Measurements from ENCODE around the gene JAG1. TPM values are rescaled to one million over a fixed set of nuclear protein-coding genes. Genes with fewer than 3 reads are reported as not detected.

The JAG1 gene
- total RNA-seq, 4 donors from 2014 or later, result 64.2 to 153 (median 85.7) TPM

DNA sequence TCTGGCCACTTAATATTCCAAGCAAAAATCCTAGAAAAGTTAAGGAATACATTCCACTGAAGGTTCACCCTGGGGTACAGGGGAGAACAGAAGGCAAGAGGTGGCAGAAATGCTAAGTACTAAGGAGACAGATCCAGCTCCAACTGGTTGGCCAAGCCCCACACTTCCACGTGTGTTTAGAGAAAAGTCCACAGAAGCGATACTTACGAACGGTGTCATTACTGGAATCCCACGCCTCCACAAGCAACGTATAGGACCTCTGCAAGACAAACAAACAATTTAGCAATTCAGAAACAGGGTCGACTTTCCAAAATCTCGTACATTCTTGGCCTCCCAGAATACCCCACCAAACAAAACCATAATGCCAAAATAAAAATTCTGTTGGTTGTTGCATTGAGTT lies 10.0 kb downstream of the JAG1 start:
- ATAC-seq (ENCODE audit: low FRiP score) (no peak), DNase-seq (ENCODE audit: low spot score) (no peak)
- TF ChIP-seq, protein P1, sequence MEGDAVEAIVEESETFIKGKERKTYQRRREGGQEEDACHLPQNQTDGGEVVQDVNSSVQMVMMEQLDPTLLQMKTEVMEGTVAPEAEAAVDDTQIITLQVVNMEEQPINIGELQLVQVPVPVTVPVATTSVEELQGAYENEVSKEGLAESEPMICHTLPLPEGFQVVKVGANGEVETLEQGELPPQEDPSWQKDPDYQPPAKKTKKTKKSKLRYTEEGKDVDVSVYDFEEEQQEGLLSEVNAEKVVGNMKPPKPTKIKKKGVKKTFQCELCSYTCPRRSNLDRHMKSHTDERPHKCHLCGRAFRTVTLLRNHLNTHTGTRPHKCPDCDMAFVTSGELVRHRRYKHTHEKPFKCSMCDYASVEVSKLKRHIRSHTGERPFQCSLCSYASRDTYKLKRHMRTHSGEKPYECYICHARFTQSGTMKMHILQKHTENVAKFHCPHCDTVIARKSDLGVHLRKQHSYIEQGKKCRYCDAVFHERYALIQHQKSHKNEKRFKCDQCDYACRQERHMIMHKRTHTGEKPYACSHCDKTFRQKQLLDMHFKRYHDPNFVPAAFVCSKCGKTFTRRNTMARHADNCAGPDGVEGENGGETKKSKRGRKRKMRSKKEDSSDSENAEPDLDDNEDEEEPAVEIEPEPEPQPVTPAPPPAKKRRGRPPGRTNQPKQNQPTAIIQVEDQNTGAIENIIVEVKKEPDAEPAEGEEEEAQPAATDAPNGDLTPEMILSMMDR (IDR thresholded peaks at IDR 0.05), result no peak

DNA sequence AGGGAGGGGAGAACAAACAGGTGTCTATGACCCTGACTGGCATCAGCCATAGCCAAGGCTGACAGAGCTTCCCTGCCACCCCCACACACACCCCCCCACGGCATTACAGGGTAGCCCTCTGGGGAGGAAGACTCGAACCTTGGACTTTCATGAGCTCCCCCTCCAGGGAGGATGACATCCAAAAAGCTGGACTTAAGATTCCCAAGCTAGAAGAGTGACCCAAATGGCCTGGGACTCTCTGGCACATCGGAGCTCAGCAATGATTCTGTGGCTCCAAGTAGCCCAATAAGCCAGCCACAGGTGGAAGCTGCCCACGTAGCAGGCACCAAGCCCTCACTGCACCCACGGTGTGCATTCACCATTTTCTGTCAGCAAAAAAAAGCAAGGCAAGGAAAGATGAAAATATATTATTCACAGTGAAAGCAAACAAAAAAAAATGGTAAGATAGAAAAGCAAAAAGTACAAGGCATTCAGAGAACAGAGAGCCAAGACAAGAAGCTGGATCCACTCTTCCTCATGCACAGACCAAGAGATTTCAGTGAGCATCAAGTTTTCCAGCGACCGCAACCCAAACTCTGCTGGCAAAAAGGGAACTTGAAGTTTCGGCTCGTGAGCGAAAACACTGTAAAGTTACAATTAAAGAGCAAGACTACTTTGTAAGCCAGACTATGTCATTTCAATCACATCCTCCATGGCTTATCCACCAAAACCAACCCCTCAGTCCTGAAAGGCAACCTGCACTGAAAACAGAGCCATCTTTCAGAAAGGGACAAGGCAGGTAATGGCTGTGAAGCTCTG lies 10.9 kb downstream of the JAG1 start:
- TF ChIP-seq, protein P1 (IDR thresholded peaks at IDR 0.05), result no peak
- DNase-seq (ENCODE audit: low spot score) (no peak), ATAC-seq (ENCODE audit: low FRiP score) (no peak)

DNA sequence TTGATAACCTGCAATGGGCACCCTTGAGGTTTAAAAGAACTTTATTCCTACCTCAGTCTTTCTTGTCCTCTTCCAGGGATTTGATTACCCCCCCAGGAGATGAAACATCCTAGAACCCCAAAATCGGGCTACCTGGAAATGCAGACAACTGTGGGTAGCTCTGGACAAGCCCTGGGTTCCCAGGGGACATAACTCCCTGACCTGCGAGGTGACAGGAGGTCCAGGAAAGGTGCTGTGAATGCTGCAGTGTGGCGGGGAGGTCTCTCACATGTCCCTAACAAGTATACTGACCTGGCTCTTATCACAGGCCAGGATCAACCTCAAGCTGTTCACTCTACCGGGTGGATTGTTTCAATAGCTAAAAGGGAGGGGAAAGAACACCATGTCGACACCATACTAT lies 11.6 kb downstream of the JAG1 start:
- ATAC-seq (ENCODE audit: low FRiP score) (no peak), DNase-seq (ENCODE audit: low spot score) (no peak)
- TF ChIP-seq, protein P1 (IDR thresholded peaks at IDR 0.05), result no peak

DNA sequence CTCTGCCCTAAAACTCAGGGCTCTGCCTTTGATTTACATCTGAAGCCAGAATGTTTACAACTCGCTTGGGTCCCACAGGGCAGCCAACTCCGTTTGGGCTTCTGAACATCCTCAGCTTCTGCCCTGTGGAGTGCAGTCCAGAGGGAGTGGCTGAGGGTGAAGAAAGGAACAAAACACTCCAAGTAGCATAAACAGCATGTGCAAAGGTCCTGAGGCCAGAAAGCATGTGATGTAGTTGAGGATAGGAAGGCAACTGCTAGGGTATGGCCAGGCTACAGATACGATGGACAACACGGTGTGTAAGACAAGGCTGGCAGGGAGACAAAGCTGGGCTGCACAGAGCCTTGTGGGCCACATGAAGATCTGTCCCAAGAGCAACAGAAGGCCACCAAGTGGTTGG lies 12.5 kb downstream of the JAG1 start:
- ATAC-seq (ENCODE audit: low FRiP score) (no peak), DNase-seq (ENCODE audit: low spot score) (no peak)
- TF ChIP-seq, protein P1 (IDR thresholded peaks at IDR 0.05), result no peak

DNA sequence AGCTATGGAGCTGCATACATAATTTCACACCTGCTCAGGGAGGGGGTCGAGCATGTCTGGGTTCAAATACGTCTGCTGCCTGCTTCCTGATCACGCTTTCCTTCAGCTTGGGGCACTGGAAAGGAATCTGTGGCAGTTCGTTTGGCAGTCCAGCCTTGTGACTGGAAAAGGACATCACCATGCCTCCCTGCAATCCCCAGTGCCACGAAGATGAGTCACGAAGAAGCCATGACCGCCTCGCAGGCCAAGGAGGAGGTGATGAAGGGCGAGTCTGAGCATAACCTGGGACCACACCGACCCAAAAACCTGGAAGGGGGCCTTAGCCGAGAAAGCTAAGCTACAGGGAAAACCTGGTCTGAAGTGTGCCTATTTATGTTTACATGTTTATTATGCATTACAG lies 13.1 kb downstream of the JAG1 start:
- TF ChIP-seq, protein P1 (IDR thresholded peaks at IDR 0.05), result no peak
- ATAC-seq (ENCODE audit: low FRiP score), result no peak
- no peak for DNase-seq (ENCODE audit: low spot score)

DNA sequence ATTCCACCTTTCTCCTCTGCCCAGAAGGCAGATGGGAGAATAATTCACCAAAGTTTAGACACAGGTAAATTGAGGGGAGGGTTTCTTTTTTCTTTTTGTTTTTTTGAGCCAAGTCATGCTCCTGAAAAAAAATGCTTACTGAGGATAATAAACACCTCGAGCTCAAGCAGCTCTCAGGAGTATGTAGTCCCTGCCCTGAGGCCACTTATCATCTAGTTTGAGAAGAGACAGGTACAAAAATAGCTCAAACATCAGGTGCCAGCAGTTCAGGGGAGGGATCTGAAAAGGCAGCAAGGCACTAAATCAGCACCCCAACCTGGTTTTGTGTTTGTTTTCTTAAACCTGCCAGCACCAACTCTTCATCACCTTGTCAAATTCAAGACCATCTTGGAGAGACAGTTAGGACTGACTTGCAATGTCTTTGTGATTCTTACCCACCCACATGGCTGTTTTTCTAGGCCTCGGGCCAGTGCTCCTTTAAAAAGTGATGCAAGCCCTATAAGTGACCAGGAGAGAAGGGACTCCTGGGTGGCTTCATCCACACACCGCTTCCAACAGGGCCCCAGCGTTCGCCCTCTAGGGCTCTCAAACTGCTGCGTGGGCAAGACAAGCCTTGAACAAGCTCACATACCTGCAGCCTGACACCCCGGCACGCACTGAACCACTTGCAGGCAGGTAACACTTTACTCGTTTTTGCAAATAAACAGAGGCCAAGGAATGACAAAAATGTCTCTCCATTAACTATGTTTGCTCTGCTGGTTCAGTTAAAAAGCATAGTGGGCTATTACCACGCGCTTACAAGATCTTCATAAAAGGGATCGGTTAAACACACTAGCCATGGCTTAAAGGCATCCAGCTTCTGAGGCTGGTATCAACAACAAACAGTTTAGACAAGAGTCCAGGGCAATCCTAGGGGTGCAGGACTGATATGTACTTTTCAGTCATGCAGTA lies 13.9 kb downstream of the JAG1 start:
- TF ChIP-seq, protein P1 (IDR thresholded peaks at IDR 0.05), result no peak
- DNase-seq (ENCODE audit: low spot score) (no peak), ATAC-seq (ENCODE audit: low FRiP score) (no peak)

Measured in omental fat pad (tissue), 4 donors.